OCI-M2 (cell line): ENCODE measurements around the gene ZNF865.

Experiments
- DNase-seq: peaks from one replicate; lab custom pipeline; 2025; ENCODE audit not compliant: unreplicated experiment; lab: John Stamatoyannopoulos, UW

Gene ZNF865

DNA sequence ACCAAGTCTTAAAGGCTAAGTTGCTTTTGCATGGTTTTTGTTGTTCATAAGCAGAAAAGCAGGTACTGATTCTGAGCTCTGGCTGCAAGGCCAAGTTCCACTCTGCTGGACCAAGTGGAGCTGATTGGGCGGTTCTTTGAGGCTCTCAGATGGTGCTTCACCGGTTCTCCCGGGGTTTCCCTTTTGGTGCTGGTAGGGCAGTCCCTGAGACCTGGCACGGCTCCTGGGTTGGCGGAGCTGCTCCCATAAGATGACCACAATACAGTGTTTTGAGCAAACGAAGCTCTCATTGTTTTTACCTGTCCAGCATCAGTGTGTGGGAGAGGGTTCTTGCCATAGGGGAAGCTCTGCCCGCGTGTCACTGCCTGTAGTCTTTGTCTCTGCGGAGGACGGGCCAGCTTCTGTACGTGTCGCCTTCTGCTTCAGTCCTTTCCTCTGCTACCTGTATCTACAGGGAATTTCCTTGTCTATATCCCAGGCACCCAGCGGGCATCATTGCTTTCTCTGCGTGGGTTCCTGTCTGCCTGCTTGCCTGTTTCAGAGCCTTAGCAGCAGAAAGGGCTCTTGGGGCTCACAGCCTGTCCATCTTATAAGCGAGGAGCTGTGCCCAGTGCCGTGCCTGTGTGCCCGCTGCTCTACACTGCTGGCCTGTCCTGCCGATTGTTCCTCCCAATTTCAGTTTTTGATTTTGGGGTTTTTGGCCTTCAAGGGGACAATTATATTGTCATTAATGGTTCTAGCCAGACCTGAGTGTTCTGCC lies 51.7 kb downstream of the ZNF865 start:
- DNase-seq, result no peak

DNA sequence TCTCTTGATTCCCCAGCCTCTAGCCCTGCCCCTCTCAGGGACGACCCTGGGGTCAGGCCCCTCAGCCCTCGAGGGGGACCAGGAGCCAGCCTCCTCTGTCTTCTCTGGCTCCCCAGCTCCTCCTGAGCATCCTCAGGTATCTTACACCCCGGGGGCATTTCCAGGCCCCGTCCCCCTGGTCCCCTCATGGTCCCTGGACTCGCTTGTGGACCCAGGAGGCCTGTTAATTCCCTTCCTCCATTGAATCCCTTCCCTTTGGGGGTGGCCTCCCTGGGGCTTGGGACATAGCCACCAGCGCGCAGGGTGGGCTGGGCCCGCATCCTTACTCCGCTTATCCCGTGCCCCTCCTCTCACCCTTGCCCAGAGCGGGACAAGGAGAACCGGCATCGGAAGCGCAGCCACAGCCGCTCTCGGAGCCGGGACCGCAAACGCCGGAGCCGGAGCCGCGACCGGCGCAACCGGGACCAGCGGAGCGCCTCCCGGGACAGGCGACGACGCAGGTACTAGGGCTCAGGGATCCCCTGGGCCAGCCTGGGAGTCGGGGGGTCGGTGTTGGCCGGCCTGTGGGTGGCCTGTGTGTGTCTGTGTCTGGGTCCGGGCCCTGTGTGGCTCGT lies 53.5 kb downstream of the ZNF865 start:
- no peak for DNase-seq

DNA sequence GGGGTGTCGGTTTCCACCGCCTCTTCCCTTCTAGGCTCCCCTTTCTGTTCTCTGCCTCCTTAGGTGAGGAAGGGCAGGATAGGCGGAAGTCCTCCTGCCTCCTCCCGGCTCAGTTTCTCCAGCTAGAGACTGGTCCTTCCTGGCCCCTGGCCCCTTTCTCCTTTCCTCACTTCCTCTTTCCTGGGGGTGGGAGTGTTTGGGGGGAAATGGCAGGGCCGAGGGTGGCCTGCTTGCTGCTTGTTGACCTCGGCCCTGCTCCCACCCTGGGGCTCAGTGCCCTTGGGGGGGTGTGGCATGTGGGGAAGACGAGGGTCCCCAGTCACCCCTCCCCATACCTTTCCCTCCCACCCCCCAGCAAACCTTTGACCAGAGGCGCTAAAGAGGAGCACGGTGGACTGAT lies 54.4 kb downstream of the ZNF865 start:
- no peak for DNase-seq

DNA sequence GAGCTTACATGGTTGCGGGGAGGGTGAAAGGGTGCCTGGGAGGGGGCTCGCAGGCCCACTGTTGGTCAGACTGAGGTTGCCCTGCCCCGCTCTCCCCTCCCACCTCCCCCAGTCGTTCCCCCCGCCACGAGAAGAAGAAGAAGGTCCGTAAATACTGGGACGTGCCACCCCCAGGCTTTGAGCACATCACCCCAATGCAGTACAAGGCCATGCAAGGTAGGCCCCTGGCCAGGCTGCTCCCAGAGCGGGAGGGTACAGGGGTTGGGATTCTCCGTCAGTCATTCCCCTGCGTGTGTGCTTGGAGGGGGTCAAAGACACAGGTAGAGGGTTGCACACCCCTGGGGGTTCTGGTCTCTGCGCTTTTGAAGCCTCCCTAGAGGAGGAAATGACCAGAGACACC lies 55.0 kb downstream of the ZNF865 start:
- DNase-seq, result no peak

DNA sequence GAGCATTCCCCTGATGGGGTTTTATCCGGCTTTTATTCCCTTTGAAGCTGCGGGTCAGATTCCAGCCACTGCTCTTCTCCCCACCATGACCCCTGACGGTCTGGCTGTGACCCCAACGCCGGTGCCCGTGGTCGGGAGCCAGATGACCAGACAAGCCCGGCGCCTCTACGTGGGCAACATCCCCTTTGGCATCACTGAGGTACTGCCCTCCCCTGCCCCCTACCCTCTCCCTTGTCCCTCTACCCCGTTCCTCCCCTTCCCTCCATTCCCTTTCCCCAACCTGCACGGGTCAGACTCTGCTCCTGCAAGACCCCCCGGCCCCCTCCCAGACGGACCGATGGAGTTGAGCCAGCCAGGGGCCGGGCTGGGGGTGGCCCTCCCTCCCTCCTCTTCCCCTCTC lies 55.5 kb downstream of the ZNF865 start:
- no peak for DNase-seq

DNA sequence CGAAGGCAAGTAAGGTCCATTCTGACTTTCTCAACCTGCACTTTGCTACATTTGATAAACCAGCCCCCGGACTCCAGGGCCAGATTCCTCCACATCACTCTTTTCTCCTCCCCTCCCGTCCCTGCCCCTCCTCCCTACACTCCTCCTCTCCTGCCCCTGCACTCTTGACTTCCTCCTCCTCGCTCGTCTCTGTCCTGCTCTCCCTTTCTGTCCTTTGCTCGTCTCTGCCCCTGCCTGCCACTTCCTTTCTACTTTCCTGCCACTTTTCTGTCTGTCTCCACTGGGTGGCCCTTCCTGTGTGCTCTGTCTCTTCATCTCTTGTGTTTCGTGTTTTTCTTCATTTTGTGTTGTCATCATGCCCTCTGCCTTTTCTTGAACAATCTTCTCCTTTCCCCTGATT lies 56.4 kb downstream of the ZNF865 start:
- DNase-seq, result no peak

DNA sequence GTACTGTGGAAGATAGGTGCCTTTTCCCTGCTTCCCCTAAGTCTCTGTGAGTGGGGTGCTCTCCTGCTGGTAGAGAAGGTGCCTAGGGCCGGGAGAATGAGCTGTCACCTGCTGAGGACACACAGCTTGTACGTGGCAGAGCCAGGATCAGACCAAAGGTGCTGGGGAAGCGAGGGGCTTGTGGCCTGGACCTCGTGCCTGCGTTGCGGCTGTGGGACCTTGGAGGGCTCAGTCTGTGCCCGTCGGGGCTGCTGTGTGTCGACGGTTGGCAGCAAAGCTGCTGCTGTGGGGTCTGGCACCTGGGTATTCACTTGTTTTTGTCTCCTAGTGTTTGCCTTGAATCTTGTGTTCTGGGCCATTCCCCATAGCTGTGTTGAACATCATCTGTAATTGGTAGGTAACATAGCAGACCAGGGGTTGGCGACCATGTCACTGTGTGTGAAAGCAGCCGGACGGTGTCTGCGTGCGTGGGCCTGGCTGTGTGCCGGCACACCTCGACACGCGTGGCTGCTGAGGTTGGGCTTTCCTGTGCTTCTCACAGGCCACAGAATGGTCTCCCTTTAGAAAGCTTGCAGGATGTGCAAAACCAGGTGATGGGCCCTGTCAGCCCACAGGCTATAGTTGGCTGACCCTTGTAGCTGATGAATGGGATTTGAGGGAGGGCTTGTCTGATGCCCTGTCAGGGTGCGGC lies 58.5 kb downstream of the ZNF865 start:
- no peak for DNase-seq

DNA sequence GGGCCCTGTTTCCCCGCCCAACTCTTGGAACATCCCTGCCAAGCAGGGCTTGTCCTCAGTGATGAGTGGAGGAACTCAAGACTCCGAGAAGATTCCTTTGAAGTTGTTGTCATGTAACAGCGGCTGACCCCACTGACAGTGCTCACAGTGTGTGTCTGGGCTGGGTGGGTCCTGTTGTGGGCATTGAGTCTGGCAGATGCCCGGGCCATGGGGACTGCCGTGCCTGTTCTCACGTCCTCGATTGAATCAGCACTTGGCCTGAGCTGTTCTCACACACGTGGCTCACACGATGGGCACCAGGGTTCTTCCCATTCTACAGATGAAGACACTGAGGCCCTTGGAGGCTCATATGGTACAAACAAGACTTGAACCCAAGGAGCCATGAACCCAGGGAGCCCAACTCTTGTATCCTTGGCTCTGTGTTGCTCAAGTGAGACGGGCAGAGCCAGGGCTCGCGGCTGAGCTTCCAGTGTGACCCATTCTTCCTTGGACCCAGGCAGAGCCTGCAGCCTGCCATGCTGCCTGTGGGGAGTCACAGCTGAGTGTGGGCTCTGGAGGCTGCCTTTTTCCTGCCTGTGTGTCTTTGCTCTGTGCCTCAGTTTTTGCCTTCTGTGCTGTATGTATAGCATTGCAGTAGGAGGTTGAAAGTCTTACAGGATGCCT lies 61.0 kb downstream of the ZNF865 start:
- DNase-seq, result no peak
